GM12878 (cell line): ENCODE data around the gene JCHAIN. TPM values are rescaled to one million over a fixed set of nuclear protein-coding genes. Genes with fewer than 3 reads are reported as not detected.

Source experiments
- ATAC-seq: fragments of 200-7000 bp; cut with Tn5 transposase; 3 replicates; pipeline ENCODE4 v1.9.1; 2020; ENCODE audit warnings: mild to moderate bottlenecking, moderate library complexity
- BruUV-seq: library from RNA; stranded (reverse); fragments of 400-500 nt; replicated peaks from 2 replicates; lab custom pipeline; 2021; lab: Mats Ljungman, UMichigan
- CTCF ChIA-PET: fragments of 300-600 bp; sonication (Branson Sonifier 250); formaldehyde crosslinking; extraction: SDS; loops from one replicate; lab custom pipeline; 2021; ENCODE audit warnings: inconsistent platforms; lab: Yijun Ruan, JAX
- POLR2A ChIA-PET: fragments of 350-600 bp; formaldehyde crosslinking; extraction: SDS; loops from one replicate; lab custom pipeline; 2021; ENCODE audit warnings: inconsistent platforms; lab: Charles Lee
- RAD21 ChIA-PET: fragments of 300-600 bp; sonication (Branson Sonifier 250); formaldehyde crosslinking; loops from one replicate; lab custom pipeline; 2023; ENCODE audit warnings: antibody characterized with exemption; ENCODE audit not compliant: unreplicated experiment; lab: Charles Lee
- SMC1A ChIA-PET: fragments of 300-600 bp; sonication (Branson Sonifier 250); formaldehyde crosslinking; loops from one replicate; lab custom pipeline; 2023; ENCODE audit not compliant: unreplicated experiment, uncharacterized antibody; lab: Charles Lee
- DNase-seq: peaks from one replicate; pipeline ENCODE4 v3.0.0-alpha.2; 2011; ENCODE audit warnings: low read depth, low spot score
- FAIRE-seq: peaks from 3 replicates; lab custom pipeline; 2011; peaks lifted over from hg19 to GRCh38; lab: Jason Lieb, UNC
- H2AFZ ChIP-seq: 2 replicates; pipeline ENCODE4 v1.6.0; 2011; ENCODE audit warnings: low read depth, low read length, control low read depth; ENCODE audit not compliant: control insufficient read depth
- H3K27ac ChIP-seq: 2 replicates; pipeline ENCODE4 v1.5.1; 2011; ENCODE audit warnings: control low read depth; ENCODE audit not compliant: control insufficient read depth, insufficient read depth
- H3K27me3 ChIP-seq, 2 experiments: replicated peaks in 1 of 2; 2 replicates each; pipeline versions ENCODE4 v1.6.0 to v1.6.1; 2011; ENCODE audit warnings: low read length in 1 of 2; ENCODE audit not compliant: control insufficient read depth in 2 of 2, insufficient read depth in 2 of 2
- H3K36me3 ChIP-seq, 2 experiments: 2 replicates each; pipeline ENCODE4 v1.5.1; 2011; ENCODE audit warnings: low read length in 1 of 2; ENCODE audit not compliant: control insufficient read depth in 2 of 2, insufficient read depth in 2 of 2
- H3K4me1 ChIP-seq: 2 replicates; pipeline ENCODE4 v1.6.1; 2011; ENCODE audit warnings: mild to moderate bottlenecking, low read length, moderate library complexity, mixed read lengths; ENCODE audit not compliant: control insufficient read depth, insufficient read depth
- H3K4me2 ChIP-seq: 2 replicates; pipeline ENCODE4 v1.6.0; 2011; ENCODE audit warnings: control low read depth; ENCODE audit not compliant: control insufficient read depth, insufficient read depth
- H3K4me3 ChIP-seq: fragments of 200-600 bp; sonication (generic); 2 replicates; pipeline ENCODE4 v1.5.1; 2016
- H3K79me2 ChIP-seq: 2 replicates; pipeline ENCODE4 v1.6.0; 2011; ENCODE audit warnings: low read length; ENCODE audit not compliant: control insufficient read depth, insufficient read depth
- H3K9ac ChIP-seq: 2 replicates; pipeline ENCODE4 v1.8.0; 2011; ENCODE audit warnings: low read length, control low read depth, mixed read lengths; ENCODE audit not compliant: control insufficient read depth, insufficient read depth
- H3K9me3 ChIP-seq: replicated peaks from 3 replicates; pipeline ENCODE4 v1.5.1; 2011; ENCODE audit warnings: mild to moderate bottlenecking, low read length; ENCODE audit not compliant: control insufficient read depth, insufficient read depth
- H4K20me1 ChIP-seq: 2 replicates; pipeline ENCODE4 v1.6.0; 2011; ENCODE audit not compliant: control insufficient read depth, insufficient read depth
- CBX5 ChIP-seq: sonication (generic); IDR thresholded peaks from 2 replicates; pipeline ENCODE4 v1.6.1; 2016; ENCODE audit warnings: low read depth, moderate library complexity, mild to moderate bottlenecking, inconsistent platforms
- CREB1 ChIP-seq: IDR thresholded peaks from 2 replicates; pipeline ENCODE4 v1.6.1; 2012; ENCODE audit warnings: low read depth, mild to moderate bottlenecking, inconsistent platforms
- CTCF ChIP-seq, 3 experiments: IDR thresholded peaks in 2 of 3; conservative IDR thresholded peaks in 1 of 3; 2 replicates each; pipeline ENCODE4 v1.5.1; 2011; ENCODE audit warnings: low read depth in 3 of 3, low read length in 3 of 3, mild to moderate bottlenecking in 3 of 3, control low read depth in 2 of 3, moderate library complexity in 2 of 3, inconsistent platforms in 1 of 3, mixed read lengths in 1 of 3; ENCODE audit not compliant: control insufficient read depth in 2 of 3, insufficient read depth in 1 of 3; ENCODE audit errors: extremely low read depth in 1 of 3
- EP300 ChIP-seq, 2 experiments: fragments of 150-350 bp in 1 of 2; IDR thresholded peaks; 2 replicates each; pipeline ENCODE4 v1.6.1; 2011 to 2012; ENCODE audit warnings: low read depth in 2 of 2, low read length in 2 of 2, borderline replicate concordance in 1 of 2, improper control_type of control experiment in 1 of 2, inconsistent platforms in 1 of 2; ENCODE audit not compliant: control insufficient read depth in 1 of 2
- HCFC1 ChIP-seq: fragments of 150-350 bp; IDR thresholded peaks from 2 replicates; pipeline ENCODE4 v1.6.1; 2014; ENCODE audit warnings: low read length
- JUND ChIP-seq: IDR thresholded peaks from 2 replicates; pipeline ENCODE4 v1.6.1; 2012; ENCODE audit warnings: low read depth, mild to moderate bottlenecking, low read length, improper control_type of control experiment, moderate library complexity
- KAT2A ChIP-seq: conservative IDR thresholded peaks from 2 replicates; pipeline ENCODE4 v1.6.1; 2011; ENCODE audit warnings: low read depth, low read length; ENCODE audit not compliant: control insufficient read depth
- MTA3 ChIP-seq: IDR thresholded peaks from 2 replicates; pipeline ENCODE4 v1.6.1; 2012; ENCODE audit warnings: low read length, inconsistent platforms, borderline replicate concordance
- NFXL1 ChIP-seq: fragments of 450-650 bp; IDR thresholded peaks from 2 replicates; pipeline ENCODE4 v1.6.1; 2017; ENCODE audit warnings: antibody characterized with exemption, mild to moderate bottlenecking, borderline replicate concordance
- PML ChIP-seq: IDR thresholded peaks from 2 replicates; pipeline ENCODE4 v1.6.1; 2012; ENCODE audit warnings: low read length, inconsistent platforms
- RBBP5 ChIP-seq: fragments of 200-600 bp; sonication (generic); conservative IDR thresholded peaks from 2 replicates; pipeline ENCODE4 v1.6.1; 2016
- TCF3 ChIP-seq: IDR thresholded peaks from 2 replicates; pipeline ENCODE4 v1.6.1; 2012; ENCODE audit warnings: low read depth, mild to moderate bottlenecking, low read length, borderline replicate concordance; ENCODE audit not compliant: insufficient read depth
- ZNF384 ChIP-seq: IDR thresholded peaks from 2 replicates; pipeline ENCODE4 v1.6.1; 2012; ENCODE audit warnings: low read depth, mild to moderate bottlenecking, low read length, improper control_type of control experiment, borderline replicate concordance
- WGBS: methylation state at CpG from one replicate; pipeline ENCODE4 v1.1.6; 2016; ENCODE audit warnings: low lambda C conversion rate; ENCODE audit not compliant: insufficient replicate concordance, insufficient coverage; ENCODE audit errors: missing lambda C conversion rate; 5-methylcytosine and 5-hydroxymethylcytosine counted together
- in situ Hi-C: fragments of 300-500 bp; cut with MboI; formaldehyde crosslinking; loops from 9 replicates; pipeline ENCODE4 v1.14.3; 2018; ENCODE audit warnings: mixed read lengths
- intact Hi-C: fragments of 100-400 bp; cut with micrococcal nuclease; formaldehyde crosslinking; loops from one replicate; pipeline ENCODE4 v1.14.2; 2022; ENCODE audit not compliant: unreplicated experiment
- polyA plus RNA-seq, 11 experiments: library from polyadenylated mRNA; depleted of rRNA in 4 of 11; unstranded in 6 of 11; stranded (reverse) in 5 of 11; fragments of >200 nt; fragmentation: Nextera tagmentation in 4 of 11; fragmentation: Illumina TruSeq in 1 of 11; extraction: Ambion mirVana in 4 of 11; extraction: Trizol in 1 of 11; gene quantifications; 1 replicate in 1 of 11; 2 replicates in 10 of 11; pipeline versions ENCODE4 v1.2.1 to v1.2.3, GENCODE V29; 2011 to 2016; ENCODE audit warnings: inconsistent platforms in 2 of 11, missing spikeins in 2 of 11, low read depth in 1 of 11
- total RNA-seq, 4 experiments: library from RNA; depleted of rRNA in 3 of 4; stranded (reverse); fragments of >200 nt in 3 of 4; fragmentation: Illumina TruSeq in 1 of 4; extraction: Trizol in 1 of 4; gene quantifications; 2 replicates each; pipeline versions ENCODE4 v1.2.1 to v1.2.3, GENCODE V29; 2013 to 2021

The JCHAIN gene
- total and polyA plus RNA-seq, 10 of the 15 experiments (the other 5 are each of a cell fraction or from before 2014, with no cell fraction given), result 188 to 1,045 (median 486) TPM

GRCh38 chr4:70658418-70658817, 7.9 kb downstream of the JCHAIN start:
- Histone ChIP-seq H3K9me3 (no peaks in the 10 kb centered on the region), H4K20me1 (no peaks in the 10 kb centered on the region), H3K79me2 (peaks cover 3% of the 10 kb centered on the region), H3K9ac (no peak overlapping the region), H3K4me3 (no peak overlapping the region), H3K4me2 (no peak overlapping the region), H3K4me1 (no peaks in the 10 kb centered on the region; the same call in 1 of the 2 replicates), H2AFZ (no peak overlapping the region), H3K27ac (no peak overlapping the region), H3K36me3 (peaks cover 0 to 3% of the 10 kb centered on the region in 2 experiments; a peak in 1 of 4 replicates), H3K27me3 (no peaks in the 10 kb centered on the region)
- ChIA-PET POLR2A (interaction anchor here (0.6 to 1.5 kb wide), 2 partner anchors 10 to 364 kb away, joined by 3 to 5 read pairs; no protein-coding TSS in a partner anchor), CTCF (no interaction called here), RAD21 (interaction anchor here (1.0 to 2.6 kb wide), 2 partner anchors 7 to 45 kb away, joined by 3 to 8 read pairs; partner anchors contain the start of gene JCHAIN), SMC1A (interaction anchor here (0.6 to 2.9 kb wide), 5 partner anchors 8 to 474 kb away, joined by 3 to 17 read pairs (median 3); partner anchors contain the start of gene JCHAIN)
- no peak for ATAC-seq
- BruUV-seq, result no TSS peak
- intact Hi-C loops, result loop anchor here (10.0 kb wide), 2 partner anchors 526 to 606 kb away; no protein-coding TSS in a partner anchor
- in situ Hi-C loops, result no loop called here
- DNase-seq, result no peak
- TF ChIP-seq CBX5, result no peak
- TF ChIP-seq CTCF (IDR thresholded peaks at IDR 0.05 in 2 of 3, conservative IDR thresholded peaks at IDR 0.05 in 1 of 3; ENCODE audit: control insufficient read depth in 2 of 3, extremely low read depth in 1 of 3, insufficient read depth in 1 of 3, low read depth in 3 of 3, low read length in 3 of 3), result no peak
- no peak for TF ChIP-seq RBBP5
- no peak for TF ChIP-seq ZNF384
- no peak for TF ChIP-seq KAT2A
- TF ChIP-seq EP300 (IDR thresholded peaks at IDR 0.05; ENCODE audit: borderline replicate concordance in 1 of 2, control insufficient read depth in 1 of 2, low read depth in 2 of 2, low read length in 2 of 2), result no peak
- TF ChIP-seq HCFC1, result no peak
- TF ChIP-seq NFXL1, result no peak
- no peak for TF ChIP-seq JUND
- TF ChIP-seq CREB1, result no peak
- TF ChIP-seq TCF3, result no peak
- TF ChIP-seq MTA3, result no peak
- TF ChIP-seq PML, result no peak
- 43% methylated on average over 3 of the region's 3 CpGs for WGBS
- no peak for FAIRE-seq
